GM12873 (cell line): ENCODE measurements around the gene SUCLA2.

Experiments used
- TF ChIP-seq, protein P1 (sequence below): IDR thresholded peaks from 2 replicates; pipeline ENCODE4 v1.5.1; 2012; ENCODE audit warnings: low read depth, mild to moderate bottlenecking, moderate library complexity, low read length, control low read depth; ENCODE audit not compliant: insufficient read depth; ENCODE audit errors: missing control alignments

Gene SUCLA2

DNA sequence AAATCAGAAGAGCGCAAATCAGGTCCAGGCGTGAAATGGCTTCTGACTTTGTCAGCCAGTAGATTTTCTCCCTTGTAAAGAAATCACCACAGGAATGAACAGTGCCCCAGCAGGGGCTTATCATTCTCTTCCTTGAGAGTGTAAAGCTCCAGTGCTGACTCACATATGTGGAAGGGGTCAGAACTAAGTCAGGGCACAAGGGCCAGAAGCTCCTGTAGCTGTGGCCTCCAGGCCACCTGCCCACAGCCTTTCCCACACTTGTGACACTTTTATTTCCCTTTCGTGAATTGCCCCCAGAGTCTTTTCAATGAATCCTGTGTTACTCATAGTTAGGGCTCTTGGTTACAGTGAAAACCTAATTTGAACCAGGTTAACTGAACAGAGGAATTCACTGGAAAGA, 99.6 kb downstream of the SUCLA2 start:
- TF ChIP-seq, protein P1, sequence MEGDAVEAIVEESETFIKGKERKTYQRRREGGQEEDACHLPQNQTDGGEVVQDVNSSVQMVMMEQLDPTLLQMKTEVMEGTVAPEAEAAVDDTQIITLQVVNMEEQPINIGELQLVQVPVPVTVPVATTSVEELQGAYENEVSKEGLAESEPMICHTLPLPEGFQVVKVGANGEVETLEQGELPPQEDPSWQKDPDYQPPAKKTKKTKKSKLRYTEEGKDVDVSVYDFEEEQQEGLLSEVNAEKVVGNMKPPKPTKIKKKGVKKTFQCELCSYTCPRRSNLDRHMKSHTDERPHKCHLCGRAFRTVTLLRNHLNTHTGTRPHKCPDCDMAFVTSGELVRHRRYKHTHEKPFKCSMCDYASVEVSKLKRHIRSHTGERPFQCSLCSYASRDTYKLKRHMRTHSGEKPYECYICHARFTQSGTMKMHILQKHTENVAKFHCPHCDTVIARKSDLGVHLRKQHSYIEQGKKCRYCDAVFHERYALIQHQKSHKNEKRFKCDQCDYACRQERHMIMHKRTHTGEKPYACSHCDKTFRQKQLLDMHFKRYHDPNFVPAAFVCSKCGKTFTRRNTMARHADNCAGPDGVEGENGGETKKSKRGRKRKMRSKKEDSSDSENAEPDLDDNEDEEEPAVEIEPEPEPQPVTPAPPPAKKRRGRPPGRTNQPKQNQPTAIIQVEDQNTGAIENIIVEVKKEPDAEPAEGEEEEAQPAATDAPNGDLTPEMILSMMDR = no peak

DNA sequence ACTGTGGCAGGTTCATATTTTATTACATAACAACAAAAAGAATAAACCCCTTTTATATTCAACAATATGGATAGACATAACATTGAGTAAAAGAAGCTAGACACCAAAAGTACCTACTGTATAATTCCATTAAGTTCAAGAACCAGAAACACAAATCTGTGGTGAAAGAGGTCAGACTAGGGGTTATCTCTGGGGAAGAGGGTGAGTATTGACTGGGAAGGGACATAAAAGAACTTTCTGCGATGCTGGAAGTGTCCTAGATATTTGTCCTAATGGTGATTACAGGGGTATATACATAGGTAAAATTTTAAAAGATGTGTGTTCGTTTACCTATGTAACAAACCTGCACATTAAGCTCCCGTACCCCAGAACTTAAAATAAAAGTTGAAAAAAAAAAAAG, 103.0 kb downstream of the SUCLA2 start:
- TF ChIP-seq, protein P1 = no peak

DNA sequence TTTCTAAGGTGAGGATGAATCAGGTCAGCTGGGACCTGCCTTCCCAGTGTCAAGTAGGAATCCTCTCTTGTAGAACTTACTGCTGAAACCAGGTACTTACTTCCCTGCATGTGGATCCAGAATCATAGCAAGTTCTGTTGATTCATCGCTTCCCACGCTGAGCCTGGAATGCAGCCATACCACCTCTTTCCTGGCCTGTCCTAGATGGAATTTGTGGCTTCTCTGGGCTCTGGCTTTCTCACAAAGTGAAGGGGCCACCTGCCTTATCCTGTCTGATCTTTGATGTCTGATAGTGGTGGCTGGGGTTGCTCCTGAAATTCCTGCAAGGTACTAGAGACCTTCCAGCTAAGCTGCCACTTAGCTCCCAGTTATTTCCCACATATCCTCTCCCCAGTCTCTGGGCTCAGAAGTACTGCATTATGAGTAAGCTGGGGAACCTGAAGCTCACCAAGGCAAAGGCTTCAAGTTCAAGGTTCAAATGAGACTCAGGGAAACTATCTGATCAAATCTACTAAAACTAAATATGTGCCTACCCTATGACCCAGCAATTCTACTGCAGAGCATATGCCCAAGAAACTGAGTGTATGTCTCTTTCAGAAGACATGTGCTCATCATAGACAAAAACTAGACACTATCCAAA, 103.5 kb downstream of the SUCLA2 start:
- TF ChIP-seq, protein P1 = no peak

DNA sequence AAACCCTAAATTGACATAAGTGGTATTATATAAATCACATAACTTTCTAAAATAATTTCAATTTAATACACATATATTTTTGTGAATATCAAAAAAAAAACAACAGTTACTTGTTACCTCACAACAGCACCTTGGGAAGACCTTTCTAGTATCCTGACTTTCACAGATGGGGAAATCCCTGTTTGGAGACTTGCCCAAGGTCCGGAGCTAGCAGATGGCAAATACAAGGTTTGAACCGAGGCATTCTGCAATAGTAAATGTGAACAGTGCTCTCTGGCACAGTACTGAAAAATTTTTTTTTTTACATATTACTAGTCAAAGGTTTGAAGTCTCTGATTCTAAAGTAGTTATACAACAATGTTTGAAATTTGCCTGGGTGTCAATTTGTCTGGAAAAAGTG, 104.5 kb downstream of the SUCLA2 start:
- TF ChIP-seq, protein P1 = no peak

DNA sequence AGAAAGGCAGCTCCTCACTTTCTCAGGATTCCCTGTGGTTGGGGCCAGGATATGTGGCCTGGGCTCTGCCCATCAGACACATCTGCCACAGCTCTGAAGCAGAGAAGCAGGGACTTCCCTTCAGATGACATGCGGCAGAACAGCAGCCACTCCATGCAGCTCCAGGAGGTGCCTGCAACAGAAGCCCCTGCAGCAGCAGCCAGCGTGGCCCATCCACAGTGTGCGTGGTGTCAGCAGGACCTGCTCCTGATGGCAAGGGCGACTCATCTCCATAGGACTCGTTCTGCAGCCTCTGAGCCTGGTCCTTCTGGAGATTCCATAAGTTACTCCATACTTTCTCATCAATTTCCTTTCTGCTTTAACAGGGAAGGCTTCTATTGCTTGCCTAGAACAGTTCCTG, 105.0 kb downstream of the SUCLA2 start:
- TF ChIP-seq, protein P1 = no peak

DNA sequence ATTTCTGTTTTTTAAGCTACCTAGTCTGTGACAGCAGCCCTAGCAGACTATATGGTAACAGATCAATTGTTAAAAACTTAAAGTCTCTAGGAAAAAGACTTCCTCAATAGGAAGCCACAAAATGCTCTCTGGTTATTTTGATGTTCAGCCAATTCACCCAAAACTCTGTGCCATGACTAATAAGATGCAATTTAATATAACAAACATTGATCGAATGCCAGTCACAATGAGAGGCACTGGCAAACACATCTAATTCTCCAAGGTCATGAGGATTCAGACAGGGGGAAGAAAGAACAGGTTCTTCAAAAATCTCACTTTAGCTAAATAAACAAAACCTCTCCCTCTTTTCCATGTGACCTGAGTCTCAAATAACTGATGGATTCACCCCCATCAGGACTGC, 107.5 kb downstream of the SUCLA2 start:
- TF ChIP-seq, protein P1 = no peak
